Stimulated activated memory B cell treated with anti-CD40 and anti-IgM and Interleukin-4, amounts not matched to agents 10 μg/mL and 1 μg/mL and 100 μg/mL, for 72 hours (primary cell): ENCODE data around the gene ADGRA1.
A peak's percentile ranks its signal among the peaks of the same experiment; 100 is the strongest.
"Not testable (repeated sequence)": the region's sequence is repeated elsewhere in the genome, so short reads cannot be mapped to it uniquely, and the experiment has no call there.

Experiments used
- ATAC-seq: fragments of 150-1000 bp; cut with Tn5 transposase; 2 replicates; pipeline ENCODE4 v1.10.0; 2021
- H3K27ac Mint-ChIP-seq: one replicate; pipeline ENCODE4 v1.8.0; 2022; ENCODE audit warnings: mild to moderate bottlenecking, mixed read lengths
- H3K27me3 Mint-ChIP-seq: one replicate; pipeline ENCODE4 v1.8.0; 2022; ENCODE audit warnings: mixed read lengths
- H3K36me3 Mint-ChIP-seq: one replicate; pipeline ENCODE4 v1.8.0; 2022; ENCODE audit warnings: mixed read lengths
- H3K4me1 Mint-ChIP-seq: one replicate; pipeline ENCODE4 v1.8.0; 2022; ENCODE audit warnings: mixed read lengths
- H3K4me3 Mint-ChIP-seq: one replicate; pipeline ENCODE4 v1.8.0; 2022; ENCODE audit warnings: mild to moderate bottlenecking, moderate library complexity, mixed read lengths
- H3K9me3 Mint-ChIP-seq: one replicate; pipeline ENCODE4 v1.8.0; 2022; ENCODE audit warnings: mixed read lengths

The ADGRA1 gene

GRCh38 chr10:133048926-133049325 lies 38.8 kb upstream of the ADGRA1 start:
- no peak overlapping the region for H3K27ac Mint-ChIP-seq
- no peak overlapping the region for H3K4me3 Mint-ChIP-seq
- H3K36me3 Mint-ChIP-seq, result no peaks in the 10 kb centered on the region
- no peaks in the 10 kb centered on the region for H3K4me1 Mint-ChIP-seq
- ATAC-seq, result no peak
- peaks cover 21% of the 10 kb centered on the region for H3K27me3 Mint-ChIP-seq
- H3K9me3 Mint-ChIP-seq, result no peaks in the 10 kb centered on the region

GRCh38 chr10:133049639-133050038 lies 38.1 kb upstream of the ADGRA1 start:
- ATAC-seq, result no peak
- H3K9me3 Mint-ChIP-seq, result no peaks in the 10 kb centered on the region
- H3K4me3 Mint-ChIP-seq, result no peak overlapping the region
- H3K36me3 Mint-ChIP-seq, result no peaks in the 10 kb centered on the region
- no peak overlapping the region for H3K27ac Mint-ChIP-seq
- no peaks in the 10 kb centered on the region for H3K4me1 Mint-ChIP-seq
- peaks cover 21% of the 10 kb centered on the region for H3K27me3 Mint-ChIP-seq

- ATAC-seq, result no peak
- peaks cover 21% of the 10 kb centered on the region for H3K27me3 Mint-ChIP-seq
- H3K36me3 Mint-ChIP-seq, result no peaks in the 10 kb centered on the region
- H3K27ac Mint-ChIP-seq, result no peak overlapping the region
- no peak overlapping the region for H3K4me3 Mint-ChIP-seq
- H3K9me3 Mint-ChIP-seq, result no peaks in the 10 kb centered on the region
- no peaks in the 10 kb centered on the region for H3K4me1 Mint-ChIP-seq
These were observed 37.4 kb upstream of the ADGRA1 start for GRCh38 chr10:133050371-133050770.

GRCh38 chr10:133052076-133052475 lies 35.6 kb upstream of the ADGRA1 start:
- Mint-ChIP-seq H3K9me3 (no peaks in the 10 kb centered on the region), H3K27me3 (peaks cover 21% of the 10 kb centered on the region), H3K27ac (no peak overlapping the region), H3K4me1 (no peaks in the 10 kb centered on the region), H3K4me3 (no peak overlapping the region), H3K36me3 (no peaks in the 10 kb centered on the region)
- ATAC-seq, result no peak

GRCh38 chr10:133053527-133054133 lies 34.1 kb upstream of the ADGRA1 start:
- not testable (repeated sequence) for H3K9me3 Mint-ChIP-seq, H3K4me3 Mint-ChIP-seq, ATAC-seq, H3K27ac Mint-ChIP-seq, H3K36me3 Mint-ChIP-seq, H3K4me1 Mint-ChIP-seq, H3K27me3 Mint-ChIP-seq

- no peak for ATAC-seq
- no peaks in the 10 kb centered on the region for H3K36me3 Mint-ChIP-seq
- no peak overlapping the region for H3K4me3 Mint-ChIP-seq
- H3K27me3 Mint-ChIP-seq, result peaks cover 16% of the 10 kb centered on the region
- H3K9me3 Mint-ChIP-seq, result peaks cover 3% of the 10 kb centered on the region
- H3K4me1 Mint-ChIP-seq, result peaks cover 6% of the 10 kb centered on the region
- H3K27ac Mint-ChIP-seq, result no peak overlapping the region
These were observed 32.3 kb upstream of the ADGRA1 start for GRCh38 chr10:133055470-133055869.

- Mint-ChIP-seq H3K27me3 (peaks cover 16% of the 10 kb centered on the region), H3K4me1 (peaks cover 6% of the 10 kb centered on the region), H3K36me3 (no peaks in the 10 kb centered on the region), H3K4me3 (no peak overlapping the region), H3K27ac (no peak overlapping the region), H3K9me3 (peaks cover 3% of the 10 kb centered on the region)
- ATAC-seq, result no peak
These were observed 31.7 kb upstream of the ADGRA1 start for GRCh38 chr10:133056001-133056400.

- Mint-ChIP-seq H3K4me3 (no peak overlapping the region), H3K27me3 (peaks cover 16% of the 10 kb centered on the region), H3K9me3 (peaks cover 3% of the 10 kb centered on the region), H3K4me1 (peaks cover 6% of the 10 kb centered on the region), H3K27ac (no peak overlapping the region), H3K36me3 (no peaks in the 10 kb centered on the region)
- peak; percentile 6 for ATAC-seq
These were observed 31.0 kb upstream of the ADGRA1 start for GRCh38 chr10:133056651-133057178.

- H3K9me3 Mint-ChIP-seq, result peaks cover 5% of the 10 kb centered on the region
- no peak for ATAC-seq
- H3K27ac Mint-ChIP-seq, result no peak overlapping the region
- H3K4me1 Mint-ChIP-seq, result peaks cover 6% of the 10 kb centered on the region
- H3K27me3 Mint-ChIP-seq, result peaks cover 16% of the 10 kb centered on the region
- no peaks in the 10 kb centered on the region for H3K36me3 Mint-ChIP-seq
- H3K4me3 Mint-ChIP-seq, result no peak overlapping the region
These were observed 29.2 kb upstream of the ADGRA1 start for GRCh38 chr10:133058331-133059092.

- Mint-ChIP-seq H3K9me3 (peaks cover 5% of the 10 kb centered on the region), H3K4me3 (no peak overlapping the region), H3K27me3 (peaks cover 16% of the 10 kb centered on the region), H3K27ac (no peak overlapping the region), H3K36me3 (no peaks in the 10 kb centered on the region), H3K4me1 (peaks cover 6% of the 10 kb centered on the region)
- no peak for ATAC-seq
These were observed 28.6 kb upstream of the ADGRA1 start for GRCh38 chr10:133059093-133059470.

- Mint-ChIP-seq H3K36me3 (no peaks in the 10 kb centered on the region), H3K9me3 (peaks cover 5% of the 10 kb centered on the region), H3K4me1 (peaks cover 6% of the 10 kb centered on the region), H3K27ac (no peak overlapping the region), H3K27me3 (peaks cover 16% of the 10 kb centered on the region), H3K4me3 (no peak overlapping the region)
- ATAC-seq, result no peak
These were observed 28.2 kb upstream of the ADGRA1 start for GRCh38 chr10:133059571-133059970.

- Mint-ChIP-seq H3K27me3 (peaks cover 16% of the 10 kb centered on the region), H3K36me3 (no peaks in the 10 kb centered on the region), H3K4me1 (peaks cover 6% of the 10 kb centered on the region), H3K4me3 (no peak overlapping the region), H3K9me3 (peaks cover 5% of the 10 kb centered on the region), H3K27ac (no peak overlapping the region)
- ATAC-seq, result no peak
These were observed 27.7 kb upstream of the ADGRA1 start for GRCh38 chr10:133060022-133060421.

GRCh38 chr10:133060466-133060865 lies 27.3 kb upstream of the ADGRA1 start:
- ATAC-seq, result no peak
- Mint-ChIP-seq H3K27ac (no peak overlapping the region), H3K27me3 (peaks cover 16% of the 10 kb centered on the region), H3K9me3 (peaks cover 5% of the 10 kb centered on the region), H3K4me1 (peaks cover 6% of the 10 kb centered on the region), H3K4me3 (no peak overlapping the region), H3K36me3 (no peaks in the 10 kb centered on the region)

GRCh38 chr10:133060881-133061280 lies 26.8 kb upstream of the ADGRA1 start:
- Mint-ChIP-seq H3K36me3 (no peaks in the 10 kb centered on the region), H3K27ac (no peak overlapping the region), H3K4me3 (no peak overlapping the region), H3K4me1 (peaks cover 6% of the 10 kb centered on the region), H3K9me3 (peaks cover 5% of the 10 kb centered on the region), H3K27me3 (peaks cover 16% of the 10 kb centered on the region)
- no peak for ATAC-seq

GRCh38 chr10:133061296-133062038 lies 26.3 kb upstream of the ADGRA1 start:
- Mint-ChIP-seq H3K36me3 (no peaks in the 10 kb centered on the region), H3K27ac (no peak overlapping the region), H3K4me3 (no peak overlapping the region), H3K4me1 (peaks cover 6% of the 10 kb centered on the region), H3K27me3 (peaks cover 16% of the 10 kb centered on the region), H3K9me3 (peaks cover 5% of the 10 kb centered on the region)
- no peak for ATAC-seq
